Gastrocnemius medialis (tissue), 4 donors: Measurements from ENCODE around the gene AGO3.

Source experiments
- CTCF ChIP-seq, 5 experiments: fragments of 450-650 bp in 3 of 5; fragments of 200-600 bp in 2 of 5; sonication (generic) in 2 of 5; IDR thresholded peaks in 4 of 5; conservative IDR thresholded peaks in 1 of 5; 1 replicate in 4 of 5; 2 replicates in 1 of 5; pipeline ENCODE4 v1.5.1; 2016 to 2019; ENCODE audit warnings: antibody characterized with exemption in 5 of 5, mild to moderate bottlenecking in 3 of 5, moderate library complexity in 3 of 5
- POLR2A ChIP-seq, 2 donors: fragments of 450-650 bp; IDR thresholded peaks; one replicate each; pipeline ENCODE4 v1.6.1; 2017; ENCODE audit warnings: antibody characterized with exemption in 2 of 2, mild to moderate bottlenecking in 2 of 2, moderate library complexity in 2 of 2

GRCh38 chr1:36053978-36054377 lies 123.1 kb downstream of the AGO3 start:
- TF ChIP-seq CTCF (IDR thresholded peaks at IDR 0.05 in 4 of 5, conservative IDR thresholded peaks at IDR 0.05 in 1 of 5) (no peak), POLR2A (IDR thresholded peaks at IDR 0.05) (no peak)
